Stimulated activated CD4-positive, alpha-beta T cell treated with anti-CD3 and anti-CD28 coated beads, Interleukin-2, amount 100 ng/mL, for 4 hours (primary cell): Measurements from ENCODE around the gene NDUFC1.
A peak's percentile ranks its signal among the peaks of the same experiment; 100 is the strongest.
"Not testable (repeated sequence)": the region's sequence is repeated elsewhere in the genome, so short reads cannot be mapped to it uniquely, and the experiment has no call there.

ENCODE experiments used
- DNase-seq: peaks from one replicate; pipeline ENCODE4 v3.0.0-alpha.2; 2020; ENCODE audit warnings: low read depth

NDUFC1 gene

GRCh38 chr4:139301821-139302611, at the start of gene NDUFC1:
NDUFC1 (minus strand) TSS chr4:139302477; CDS start chr4:139295798, 6,679 bp downstream.
- peak; percentile 51 for DNase-seq

- DNase-seq = no peak
Measured at GRCh38 chr4:139337612-139338011, 35.3 kb upstream of the NDUFC1 start.

- DNase-seq = no peak
Measured at GRCh38 chr4:139333046-139333445, 30.8 kb upstream of the NDUFC1 start.

GRCh38 chr4:139331185-139331584, 28.9 kb upstream of the NDUFC1 start:
- no peak for DNase-seq

- DNase-seq = no peak
Measured at GRCh38 chr4:139330283-139330682, 28.0 kb upstream of the NDUFC1 start.

GRCh38 chr4:139329665-139330200, 27.5 kb upstream of the NDUFC1 start:
- no peak for DNase-seq

- DNase-seq = no peak
Measured at GRCh38 chr4:139324620-139325019, 22.3 kb upstream of the NDUFC1 start.

GRCh38 chr4:139322541-139322940, 20.3 kb upstream of the NDUFC1 start:
- not testable (repeated sequence) for DNase-seq

- DNase-seq = not testable (repeated sequence)
Measured at GRCh38 chr4:139322070-139322469, 19.8 kb upstream of the NDUFC1 start.

- no peak for DNase-seq
Measured at GRCh38 chr4:139319571-139319970, 17.3 kb upstream of the NDUFC1 start.

GRCh38 chr4:139317635-139318034, 15.4 kb upstream of the NDUFC1 start:
- no peak for DNase-seq

GRCh38 chr4:139316733-139317132, 14.5 kb upstream of the NDUFC1 start:
- DNase-seq = no peak

GRCh38 chr4:139315221-139315675, 13.0 kb upstream of the NDUFC1 start:
- no peak for DNase-seq

GRCh38 chr4:139314047-139314800, 11.9 kb upstream of the NDUFC1 start:
- no peak for DNase-seq

- DNase-seq = not testable (repeated sequence)
Measured at GRCh38 chr4:139313414-139313813, 11.1 kb upstream of the NDUFC1 start.

- no peak for DNase-seq
Measured at GRCh38 chr4:139312552-139313332, 10.5 kb upstream of the NDUFC1 start.

- no peak for DNase-seq
Measured at GRCh38 chr4:139311909-139312308, 9.6 kb upstream of the NDUFC1 start.

- no peak for DNase-seq
Measured at GRCh38 chr4:139304920-139305319, 2.6 kb upstream of the NDUFC1 start.

- peak; percentile 97 for DNase-seq
Measured at GRCh38 chr4:139301113-139301820, 1.0 kb downstream of the NDUFC1 start, which contains the start of gene NAA15. NAA15 (plus strand) TSS chr4:139301505; CDS start chr4:139301778, 273 bp downstream.

- DNase-seq = no peak
Measured at GRCh38 chr4:139300431-139301112, 1.7 kb downstream of the NDUFC1 start.

- no peak for DNase-seq
Measured at GRCh38 chr4:139299536-139299935, 2.7 kb downstream of the NDUFC1 start.
